ENCODE results near the gene TIMM13.

Gene TIMM13

GRCh38 chr19:2425622-2426581 lies 1.5 kb downstream of the TIMM13 start:
- TF ChIP-seq CTCF (IDR thresholded peaks at IDR 0.05; ENCODE audit: control insufficient read depth, insufficient read depth, low read depth, low read length, missing control alignments): no peak
- DNase-seq (ENCODE audit: low read depth): no peak
- peak overlapping the region; percentile 76 for H3K4me3 ChIP-seq (ENCODE audit: control insufficient read depth, low read depth, low read length)

GRCh38 chr19:2424686-2425621 lies 2.4 kb downstream of the TIMM13 start:
- peak; percentile 50 for TF ChIP-seq CTCF (IDR thresholded peaks at IDR 0.05; ENCODE audit: control insufficient read depth, insufficient read depth, low read depth, low read length, missing control alignments)
- DNase-seq (ENCODE audit: low read depth): peak; percentile 14
- peak overlapping the region; percentile 76 for H3K4me3 ChIP-seq (ENCODE audit: control insufficient read depth, low read depth, low read length)

- H3K4me3 ChIP-seq (ENCODE audit: control insufficient read depth, low read depth, low read length): no peak overlapping the region
- DNase-seq (ENCODE audit: low read depth): no peak
- no peak for TF ChIP-seq CTCF (IDR thresholded peaks at IDR 0.05; ENCODE audit: control insufficient read depth, insufficient read depth, low read depth, low read length, missing control alignments)
Observed at GRCh38 chr19:2423915-2424685, 3.3 kb downstream of the TIMM13 start.

- no peak for TF ChIP-seq CTCF (IDR thresholded peaks at IDR 0.05; ENCODE audit: control insufficient read depth, insufficient read depth, low read depth, low read length, missing control alignments)
Observed at GRCh38 chr19:2423071-2423914, 4.1 kb downstream of the TIMM13 start.

GRCh38 chr19:2421581-2422306 lies 5.6 kb downstream of the TIMM13 start:
- TF ChIP-seq CTCF (IDR thresholded peaks at IDR 0.05; ENCODE audit: control insufficient read depth, insufficient read depth, low read depth, low read length, missing control alignments): no peak
- no peak for DNase-seq (ENCODE audit: low read depth)
- no peak overlapping the region for H3K4me3 ChIP-seq (ENCODE audit: control insufficient read depth, low read depth, low read length)

More at GRCh38 chr19:2423071-2423914, 4.1 kb downstream of the TIMM13 start:
- no peak for DNase-seq (ENCODE audit: low read depth)
- no peak overlapping the region for H3K4me3 ChIP-seq (ENCODE audit: control insufficient read depth, low read depth, low read length)
